Right cardiac atrium (tissue), 5 donors: ENCODE data around the gene MPND. TPM values are rescaled to one million over a fixed set of nuclear protein-coding genes. Genes with fewer than 3 reads are reported as not detected.
"Not testable (repeated sequence)": the region's sequence is repeated elsewhere in the genome, so short reads cannot be mapped to it uniquely, and the experiment has no call there.

Experiments
- ATAC-seq, 2 donors: fragments of 200-7000 bp; cut with Tn5 transposase; one replicate each; pipeline versions ENCODE4 v1.8.0 to v1.9.1; 2020; ENCODE audit warnings: moderate library complexity in 2 of 2, mild to moderate bottlenecking in 1 of 2
- DNase-seq, 3 donors: peaks; one replicate each; pipeline ENCODE4 v3.0.0-alpha.2; 2020
- H3K27ac ChIP-seq: one replicate; pipeline ENCODE4 v1.5.1; 2013; ENCODE audit warnings: mild to moderate bottlenecking, low read length, control low read depth, moderate library complexity
- H3K27me3 ChIP-seq: one replicate; pipeline ENCODE4 v1.6.1; 2013; ENCODE audit not compliant: control insufficient read depth, insufficient read depth
- H3K4me1 ChIP-seq: one replicate; pipeline ENCODE4 v1.6.1; 2013; ENCODE audit warnings: low read length; ENCODE audit not compliant: control insufficient read depth, insufficient read depth
- H3K4me3 ChIP-seq: one replicate; pipeline ENCODE4 v1.5.1; 2013; ENCODE audit warnings: low read length, control low read depth
- H3K9me3 ChIP-seq: one replicate; pipeline ENCODE4 v1.6.1; 2013; ENCODE audit warnings: low read length; ENCODE audit not compliant: control insufficient read depth
- WGBS: extraction: QIAGEN DNeasy Blood & Tissue Kit; methylation state at CpG from one replicate; pipeline ENCODE4 v1.1.7; 2013; 5-methylcytosine and 5-hydroxymethylcytosine counted together
- intact Hi-C, 4 donors: fragments of 100-400 bp; cut with DNase I; formaldehyde crosslinking; loops; one replicate each; pipeline versions ENCODE4 v1.11.0 to v1.14.0; 2022 to 2023
- polyA plus RNA-seq: library from polyadenylated mRNA; stranded (reverse); fragments of 200-250 nt; gene quantifications from one replicate; pipeline ENCODE4 v1.2.3, GENCODE V29; 2013
- total RNA-seq, 4 donors: library from RNA; stranded (reverse); fragmentation: NEBNext Ultra II Directional; extraction: Animal tissue kit (Norgen Biotek cat#: 25700); gene quantifications; one replicate each; pipeline ENCODE4 v1.2.1, GENCODE V29; 2021
- donor health status: healthy with polysubstance abuse.
- donor health status: DM: no; HTN: yes; CAD: no.
- donor health status: DM: no; HTN: no; CAD: no.
- donor health status: DM: no; HTN: yes; CAD: no; lungs with severe emphysema.
- donor health status: DM: yes; HTN: yes; CAD: no.

MPND gene
- total and polyA plus RNA-seq, 5 donors: 22.8 to 25.8 (median 24.9) TPM

DNA sequence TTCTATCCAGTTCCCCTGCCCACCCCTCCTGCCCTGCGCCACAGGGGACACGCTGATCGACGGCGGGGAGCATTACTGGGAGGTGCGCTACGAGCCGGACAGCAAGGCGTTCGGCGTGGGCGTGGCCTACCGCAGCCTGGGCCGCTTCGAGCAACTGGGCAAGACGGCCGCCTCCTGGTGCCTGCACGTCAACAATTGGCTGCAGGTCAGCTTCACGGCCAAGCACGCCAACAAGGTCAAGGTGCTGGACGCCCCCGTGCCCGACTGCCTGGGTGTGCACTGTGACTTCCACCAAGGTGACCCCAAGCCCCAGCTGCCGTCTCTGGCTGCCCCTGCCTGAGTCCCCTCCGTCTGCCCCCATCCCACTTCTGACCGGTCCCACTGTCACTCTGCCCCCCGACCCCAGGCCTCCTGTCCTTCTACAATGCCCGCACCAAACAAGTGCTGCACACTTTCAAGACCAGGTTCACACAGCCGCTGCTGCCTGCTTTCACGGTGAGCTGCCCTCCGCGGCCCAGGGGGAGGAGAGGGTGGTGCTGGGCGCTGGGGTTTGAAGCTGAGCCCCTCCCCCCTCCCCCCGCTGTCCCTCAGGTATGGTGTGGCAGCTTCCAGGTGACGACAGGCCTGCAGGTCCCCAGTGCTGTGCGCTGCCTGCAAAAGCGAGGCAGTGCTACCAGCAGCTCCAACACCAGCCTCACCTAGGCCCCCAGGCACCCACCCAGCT lies 20.3 kb upstream of the MPND start:
- Histone ChIP-seq H3K27me3 (no peaks in the 10 kb centered on the region), H3K4me1 (no peaks in the 10 kb centered on the region), H3K4me3 (no peak overlapping the region), H3K9me3 (no peaks in the 10 kb centered on the region), H3K27ac (no peak overlapping the region)
- ATAC-seq (no peak), DNase-seq (no peak)
- 78% methylated on average over 37 of the region's 37 CpGs for WGBS
- intact Hi-C loops: no loop called here

DNA sequence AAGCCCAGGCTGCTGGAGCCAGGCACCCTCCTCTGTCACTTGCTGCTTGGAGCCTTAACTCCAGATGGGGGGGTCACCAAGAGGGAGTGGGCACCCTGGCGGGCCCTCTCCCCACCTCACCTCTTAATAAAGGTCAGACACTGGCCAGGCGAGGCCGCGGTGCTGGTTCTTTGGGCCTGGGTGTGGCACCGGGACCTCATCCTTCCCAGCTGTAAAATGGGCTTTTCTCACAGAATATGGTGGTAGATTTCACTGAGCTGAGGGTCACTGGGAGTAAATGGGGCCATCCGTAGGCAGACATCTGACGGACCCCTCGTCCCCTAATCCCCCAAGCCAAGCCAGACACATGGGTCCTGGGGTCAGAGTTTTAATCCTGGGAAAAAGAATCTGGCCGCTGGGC lies 19.7 kb upstream of the MPND start:
- no peak for ATAC-seq
- H3K9me3 ChIP-seq: no peaks in the 10 kb centered on the region
- 88% methylated on average over 9 of the region's 9 CpGs for WGBS
- H3K4me3 ChIP-seq: no peak overlapping the region
- no peaks in the 10 kb centered on the region for H3K27me3 ChIP-seq
- intact Hi-C loops: no loop called here
- H3K27ac ChIP-seq: no peak overlapping the region
- H3K4me1 ChIP-seq: no peaks in the 10 kb centered on the region
- no peak for DNase-seq

DNA sequence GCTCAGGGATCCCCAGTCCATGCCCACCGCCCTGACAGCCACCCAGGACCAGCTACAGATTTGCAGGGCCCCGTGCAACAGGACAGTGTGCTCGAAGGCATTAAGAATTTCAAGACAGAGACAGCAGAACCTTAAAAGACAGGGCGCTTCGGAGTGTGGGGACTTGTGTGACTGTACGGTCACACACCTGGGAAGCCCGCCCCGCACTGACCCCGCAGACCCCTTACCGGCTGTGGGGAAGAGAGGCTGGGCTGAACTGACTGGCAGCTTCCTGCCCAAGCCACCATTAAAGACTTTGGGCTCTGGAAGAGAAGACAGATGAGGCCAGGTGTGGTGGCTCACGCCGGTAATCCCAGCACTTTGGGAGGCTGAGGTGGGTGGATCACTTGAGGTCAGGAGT lies 19.1 kb upstream of the MPND start:
- Histone ChIP-seq H3K4me1 (no peaks in the 10 kb centered on the region), H3K27ac (no peak overlapping the region), H3K27me3 (no peaks in the 10 kb centered on the region), H3K9me3 (no peaks in the 10 kb centered on the region), H3K4me3 (no peak overlapping the region)
- 82% methylated on average over 12 of the region's 12 CpGs for WGBS
- intact Hi-C loops: no loop called here
- DNase-seq (no peak), ATAC-seq (no peak)

DNA sequence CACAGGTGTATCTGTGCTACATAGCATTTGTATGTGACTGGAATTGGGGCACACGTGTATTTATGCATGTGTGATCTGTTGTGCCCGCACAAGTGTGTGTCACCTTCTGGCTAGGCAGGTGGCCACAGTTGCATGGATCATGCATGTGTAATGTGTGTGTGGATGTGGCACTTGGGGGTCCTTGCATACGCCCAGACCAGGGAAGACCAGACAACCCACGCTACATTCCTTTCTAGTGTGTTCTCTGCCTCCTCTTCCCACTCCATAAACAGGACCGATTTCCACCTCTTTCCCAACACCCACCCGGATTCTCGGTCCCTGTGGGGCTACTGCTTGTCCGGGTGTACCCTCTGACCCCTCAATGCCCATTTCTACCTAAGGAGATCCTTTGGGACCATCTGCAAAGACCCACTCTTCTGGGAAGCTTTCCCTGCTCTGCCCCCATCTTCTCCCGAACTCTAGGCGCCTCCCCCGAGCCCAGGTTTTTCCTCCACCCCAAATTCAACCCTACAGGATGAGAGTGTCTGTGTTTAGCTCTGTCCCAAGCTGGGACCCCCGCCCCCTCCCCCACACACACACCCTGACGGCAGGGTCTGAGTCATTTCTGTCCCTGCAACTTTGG lies 17.0 kb upstream of the MPND start:
- no peak overlapping the region for H3K27ac ChIP-seq
- H3K27me3 ChIP-seq: no peaks in the 10 kb centered on the region
- intact Hi-C loops: no loop called here
- H3K4me3 ChIP-seq: no peak overlapping the region
- ATAC-seq: no peak
- no peaks in the 10 kb centered on the region for H3K9me3 ChIP-seq
- WGBS: 52% methylated on average over 13 of the region's 13 CpGs
- no peaks in the 10 kb centered on the region for H3K4me1 ChIP-seq
- DNase-seq: no peak

DNA sequence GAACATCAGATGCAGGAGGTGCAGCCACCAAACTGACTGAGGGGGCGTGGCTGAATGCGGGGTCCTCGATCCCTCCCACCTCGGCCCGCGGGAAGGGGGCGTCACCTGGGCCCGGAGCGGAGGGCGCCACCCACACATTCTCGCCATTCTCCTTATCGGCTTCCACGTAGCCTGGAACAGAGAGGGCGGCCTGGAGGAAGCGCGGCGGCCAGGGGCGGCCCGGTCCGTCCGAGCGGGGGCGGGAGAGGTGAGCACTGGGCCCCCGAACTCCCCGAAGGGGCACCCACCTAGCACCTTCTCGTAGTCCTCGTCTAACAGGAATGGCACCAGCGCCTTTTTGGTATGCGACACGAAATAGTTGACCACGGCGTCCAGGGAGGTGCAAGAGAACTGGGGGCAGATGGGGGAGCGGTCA lies 16.5 kb upstream of the MPND start:
- intact Hi-C loops: no loop called here
- H3K4me3 ChIP-seq: no peak overlapping the region
- no peaks in the 10 kb centered on the region for H3K9me3 ChIP-seq
- DNase-seq: peak in 1 of 3 donors; percentile 71
- H3K27ac ChIP-seq: no peak overlapping the region
- H3K27me3 ChIP-seq: no peaks in the 10 kb centered on the region
- H3K4me1 ChIP-seq: no peaks in the 10 kb centered on the region
- 8% methylated on average over 33 of the region's 33 CpGs for WGBS
- no peak for ATAC-seq

DNA sequence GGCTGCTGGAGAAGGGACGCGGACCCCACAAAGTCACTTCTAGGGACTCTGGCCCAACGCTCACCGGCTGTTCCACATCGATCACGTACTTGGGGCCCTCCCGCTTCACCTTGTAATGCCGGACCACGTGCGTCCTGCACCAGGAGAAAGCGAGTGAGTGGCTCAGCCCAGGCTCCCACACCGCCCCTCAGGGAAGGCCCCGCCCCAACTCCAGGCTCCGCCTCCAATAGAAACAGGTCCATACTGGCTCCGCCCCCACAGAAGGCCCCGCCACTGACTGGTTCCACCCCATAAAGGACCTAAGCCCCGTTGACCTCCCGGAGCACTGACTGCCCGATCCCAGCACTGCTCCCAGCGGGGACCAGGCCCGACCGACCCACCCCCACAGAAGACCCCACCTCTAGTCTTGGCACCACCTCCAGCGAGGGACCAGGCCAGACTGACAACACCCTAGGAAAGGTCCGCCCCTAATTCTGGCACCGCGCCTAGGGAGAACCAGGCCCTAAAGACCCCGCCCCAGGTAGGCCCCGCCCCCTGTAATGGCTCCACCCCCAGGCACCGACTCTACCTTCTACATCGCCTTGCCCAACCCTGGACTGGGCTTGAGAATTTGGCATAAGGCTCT lies 16.0 kb upstream of the MPND start:
- WGBS: 2% methylated on average over 30 of the region's 30 CpGs
- no peak overlapping the region for H3K27ac ChIP-seq

DNA sequence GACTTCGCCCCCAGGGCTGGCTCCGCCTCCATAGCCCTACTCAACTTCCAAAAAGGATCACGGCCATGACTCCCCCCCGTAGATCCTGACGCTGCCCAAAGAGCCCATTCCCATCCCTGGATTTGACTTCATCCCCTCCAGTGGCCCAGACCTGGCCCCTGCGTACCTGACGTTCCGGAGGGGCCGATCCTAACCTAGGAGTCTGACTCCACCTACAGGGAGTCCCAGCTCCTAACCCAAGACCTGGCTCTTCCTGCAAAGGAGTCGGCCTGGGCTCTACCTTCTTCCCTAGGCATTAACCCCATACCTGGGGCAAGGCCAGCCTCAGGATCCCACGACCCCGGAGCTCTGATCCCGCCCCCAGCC lies 15.5 kb upstream of the MPND start:
- Histone ChIP-seq H3K9me3 (no peaks in the 10 kb centered on the region), H3K4me3 (peak overlapping the region; percentile 28), H3K27ac (no peak overlapping the region), H3K27me3 (no peaks in the 10 kb centered on the region), H3K4me1 (no peaks in the 10 kb centered on the region)
- no peak for DNase-seq
- no peak for ATAC-seq
- WGBS: 13% methylated on average over 13 of the region's 13 CpGs
- intact Hi-C loops: no loop called here

More for the DNA sequence above, 16.0 kb upstream of the MPND start:
- Histone ChIP-seq H3K9me3 (no peaks in the 10 kb centered on the region), H3K4me3 (peak overlapping the region; percentile 28), H3K4me1 (no peaks in the 10 kb centered on the region), H3K27me3 (no peaks in the 10 kb centered on the region)
- ATAC-seq (peak; percentile 64 to 69), DNase-seq (peak; percentile 80 to 94 (median 93))
- intact Hi-C loops: no loop called here

DNA sequence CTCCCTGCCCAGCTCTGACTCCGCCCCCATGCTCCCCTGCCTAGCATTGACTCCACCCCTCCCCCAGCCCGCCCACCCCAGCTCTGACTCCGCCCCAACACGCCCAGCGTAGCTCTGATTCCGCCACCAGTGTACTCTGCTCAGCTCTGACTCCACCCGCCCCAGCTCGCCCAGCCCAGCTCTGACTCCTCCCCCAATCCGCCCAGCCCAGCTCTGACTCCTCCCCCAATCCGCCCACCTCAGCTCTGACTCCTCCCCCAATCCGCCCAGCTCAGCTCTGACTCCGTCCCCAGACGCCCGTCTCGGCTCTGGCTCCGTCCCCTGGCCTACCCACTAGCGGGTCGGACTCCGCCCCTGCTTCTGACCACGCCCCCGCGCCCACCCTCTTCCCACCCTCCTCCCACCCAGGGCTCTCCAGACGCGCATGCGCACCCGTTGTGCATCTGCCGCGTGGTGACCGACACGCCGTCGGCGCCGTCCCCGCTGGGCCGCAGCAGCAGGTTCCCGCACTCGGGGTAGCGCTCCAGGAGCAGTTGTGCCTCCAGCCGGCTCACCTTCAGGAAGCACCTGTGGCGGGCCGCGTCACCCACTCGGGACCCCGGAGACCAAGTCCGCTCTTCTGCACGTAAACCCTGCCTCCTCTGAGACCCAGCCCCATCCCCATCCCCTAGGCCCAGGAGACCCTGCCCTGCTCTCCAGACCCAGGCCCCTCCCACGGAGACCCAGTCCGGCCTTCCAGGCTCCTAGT lies 14.9 kb upstream of the MPND start:
- intact Hi-C loops: no loop called here
- 3% methylated on average over 49 of the region's 49 CpGs for whole genome bisulfite sequencing
- peak overlapping the region; percentile 28 for H3K4me3 ChIP-seq

DNA sequence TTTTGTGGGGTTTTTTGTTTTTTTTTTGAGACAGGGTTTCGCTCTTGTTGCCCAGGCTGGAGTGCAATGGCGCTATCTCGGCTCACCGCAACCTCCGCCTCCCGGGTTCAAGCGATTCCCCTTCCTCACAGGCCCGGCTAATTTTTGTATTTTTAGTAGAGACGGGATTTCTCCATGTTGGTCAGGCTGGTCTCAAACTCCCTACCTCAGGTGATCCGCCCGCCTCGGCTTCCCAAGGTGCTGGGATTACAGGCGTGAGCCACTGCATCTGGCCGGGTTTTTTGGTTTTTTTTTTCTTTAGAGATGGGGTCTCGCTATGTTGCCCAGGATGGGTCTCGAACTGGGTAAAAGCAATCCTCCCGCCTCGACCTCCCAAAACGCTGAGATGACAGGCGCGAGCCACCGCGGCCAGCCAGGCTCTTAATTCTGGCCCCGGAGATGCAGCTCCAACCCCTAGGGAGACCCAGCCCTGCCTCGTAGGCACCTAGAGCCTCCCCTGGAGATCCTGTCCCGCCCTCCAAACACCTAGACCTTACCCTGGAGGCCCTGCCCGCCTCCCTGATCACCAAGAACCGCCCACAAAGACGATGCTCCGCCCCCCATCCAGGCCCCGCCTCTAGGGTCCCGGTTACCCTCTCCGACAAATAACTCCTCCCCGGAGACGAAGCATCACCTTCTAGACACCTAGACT lies 14.2 kb upstream of the MPND start:
- ATAC-seq, H3K4me1 ChIP-seq, H3K27ac ChIP-seq, H3K9me3 ChIP-seq, H3K27me3 ChIP-seq, intact Hi-C loops: not testable (repeated sequence)
- peak overlapping the region; percentile 1 for H3K4me3 ChIP-seq
- DNase-seq: peak in 1 of 3 donors; percentile 75
- WGBS: 45% methylated on average over 35 of the region's 35 CpGs

More for the DNA sequence above, 14.9 kb upstream of the MPND start:
- Histone ChIP-seq H3K27me3 (no peaks in the 10 kb centered on the region), H3K9me3 (no peaks in the 10 kb centered on the region), H3K4me1 (no peaks in the 10 kb centered on the region), H3K27ac (no peak overlapping the region)
- peak; percentile 95 to 96 for ATAC-seq
- peak; percentile 95 to 99 (median 99) for DNase-seq

DNA sequence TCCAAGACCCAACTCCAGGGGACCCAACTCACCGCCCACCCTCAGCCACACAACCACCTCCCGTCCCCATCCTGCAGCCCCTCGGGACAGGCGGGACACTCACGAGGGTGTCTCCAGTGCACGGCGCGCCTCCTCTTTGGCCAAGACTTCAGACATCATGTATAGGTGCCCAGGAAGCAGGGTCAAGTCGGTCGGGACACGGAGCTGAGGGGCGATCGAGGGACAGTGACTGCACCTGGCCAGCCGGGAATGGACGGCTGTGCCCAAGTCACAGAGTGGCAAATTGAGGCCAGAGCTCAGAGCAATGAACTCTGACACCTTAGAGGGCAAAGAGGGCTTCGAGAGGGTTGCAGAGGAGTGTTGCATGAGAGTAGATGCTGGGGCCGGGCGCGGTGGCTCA lies 13.5 kb upstream of the MPND start:
- no peaks in the 10 kb centered on the region for H3K9me3 ChIP-seq
- no peak for DNase-seq
- no peak overlapping the region for H3K4me3 ChIP-seq
- 95% methylated on average over 19 of the region's 19 CpGs for WGBS
- no peaks in the 10 kb centered on the region for H3K4me1 ChIP-seq
- no peaks in the 10 kb centered on the region for H3K27me3 ChIP-seq
- intact Hi-C loops: no loop called here
- no peak for ATAC-seq
- no peak overlapping the region for H3K27ac ChIP-seq
